ENCODE measurements around the gene MCM3AP.

- TF ChIP-seq, protein P1, sequence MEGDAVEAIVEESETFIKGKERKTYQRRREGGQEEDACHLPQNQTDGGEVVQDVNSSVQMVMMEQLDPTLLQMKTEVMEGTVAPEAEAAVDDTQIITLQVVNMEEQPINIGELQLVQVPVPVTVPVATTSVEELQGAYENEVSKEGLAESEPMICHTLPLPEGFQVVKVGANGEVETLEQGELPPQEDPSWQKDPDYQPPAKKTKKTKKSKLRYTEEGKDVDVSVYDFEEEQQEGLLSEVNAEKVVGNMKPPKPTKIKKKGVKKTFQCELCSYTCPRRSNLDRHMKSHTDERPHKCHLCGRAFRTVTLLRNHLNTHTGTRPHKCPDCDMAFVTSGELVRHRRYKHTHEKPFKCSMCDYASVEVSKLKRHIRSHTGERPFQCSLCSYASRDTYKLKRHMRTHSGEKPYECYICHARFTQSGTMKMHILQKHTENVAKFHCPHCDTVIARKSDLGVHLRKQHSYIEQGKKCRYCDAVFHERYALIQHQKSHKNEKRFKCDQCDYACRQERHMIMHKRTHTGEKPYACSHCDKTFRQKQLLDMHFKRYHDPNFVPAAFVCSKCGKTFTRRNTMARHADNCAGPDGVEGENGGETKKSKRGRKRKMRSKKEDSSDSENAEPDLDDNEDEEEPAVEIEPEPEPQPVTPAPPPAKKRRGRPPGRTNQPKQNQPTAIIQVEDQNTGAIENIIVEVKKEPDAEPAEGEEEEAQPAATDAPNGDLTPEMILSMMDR (IDR thresholded peaks at IDR 0.05; ENCODE audit: insufficient read depth, low read length, poor library complexity, severe bottlenecking): no peak
- no peak for TF ChIP-seq EZH2phosphoT487 (conservative IDR thresholded peaks at IDR 0.05; ENCODE audit: low read length)
Observed at GRCh38 chr21:46223217-46223616, 62.2 kb downstream of the MCM3AP start.

Measured in SU-DHL-6 (cell line).